NOMO-1 treated with dmso at 0.1 percent for 144 hours (cell line): ENCODE measurements around the gene KLC4.
"Not testable (repeated sequence)": the region's sequence is repeated elsewhere in the genome, so short reads cannot be mapped to it uniquely, and the experiment has no call there.

Source experiments
- DNase-seq: peaks from one replicate; lab custom pipeline; 2025; ENCODE audit not compliant: unreplicated experiment; lab: John Stamatoyannopoulos, UW

The KLC4 gene

GRCh38 chr6:43090559-43090956 lies 31.1 kb downstream of the KLC4 start:
- DNase-seq, result no peak

DNA sequence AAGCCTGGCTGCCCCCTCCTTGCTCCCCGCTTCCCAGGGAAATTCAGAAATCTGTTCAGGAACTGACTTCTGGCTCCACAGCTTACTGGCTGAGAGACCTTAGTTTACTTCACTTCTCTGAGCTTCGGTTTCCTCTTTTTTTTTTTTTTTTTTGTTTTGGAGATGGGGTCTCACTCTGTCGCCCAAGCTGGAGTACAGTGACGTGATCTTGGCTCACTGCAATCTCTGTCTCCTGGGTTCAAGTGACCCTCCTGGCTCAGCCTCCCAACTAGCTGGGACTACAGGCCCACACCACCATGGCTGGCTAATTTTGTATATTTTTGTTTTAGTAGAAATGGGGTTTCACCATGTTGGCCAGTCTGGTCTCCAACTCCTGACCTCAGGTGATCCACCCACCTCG lies 31.6 kb downstream of the KLC4 start:
- no peak for DNase-seq

GRCh38 chr6:43091436-43091991 lies 32.1 kb downstream of the KLC4 start:
- no peak for DNase-seq

- DNase-seq, result no peak
Measured at GRCh38 chr6:43092635-43093034, 33.2 kb downstream of the KLC4 start.

DNA sequence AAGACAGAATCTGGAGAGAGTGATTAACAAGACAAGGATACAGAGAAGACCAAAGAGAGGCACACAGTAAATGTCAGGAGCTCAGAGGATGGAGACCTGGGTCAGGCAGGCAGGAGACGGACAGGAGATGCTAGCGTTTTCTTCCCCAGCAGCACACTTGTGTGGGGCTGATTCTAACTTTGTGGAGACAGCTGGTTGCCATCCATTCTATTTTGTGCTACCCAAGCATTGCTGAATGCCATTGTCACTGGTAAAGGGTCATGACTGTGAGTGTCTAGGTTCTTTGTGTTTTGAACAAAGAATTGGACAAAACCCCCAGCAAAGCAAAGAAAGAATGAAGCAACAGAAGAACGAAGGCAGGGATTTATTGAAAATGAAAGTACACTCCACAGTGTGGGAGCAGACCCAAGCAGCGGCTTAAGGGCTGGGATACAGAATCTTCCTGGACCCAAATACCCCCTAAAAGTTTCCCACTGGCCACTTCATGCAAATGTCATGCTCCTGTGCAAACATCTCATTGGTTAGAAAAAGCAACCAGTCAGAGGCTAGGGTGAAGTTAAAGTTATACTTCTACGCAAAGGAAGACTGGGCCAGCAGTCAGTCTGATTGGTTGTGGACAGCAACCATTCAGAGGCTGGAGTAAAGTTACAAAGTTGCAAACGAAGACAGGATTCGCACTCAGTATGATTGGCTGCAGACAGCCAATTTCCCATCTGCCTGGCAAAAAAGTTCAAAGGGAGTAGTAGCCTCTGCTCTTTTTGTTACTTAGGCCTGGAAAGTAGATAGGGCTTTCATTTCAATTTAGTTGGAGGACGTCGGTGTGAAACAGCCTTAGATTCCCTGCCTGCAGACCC lies 34.2 kb downstream of the KLC4 start:
- DNase-seq, result no peak

- DNase-seq, result no peak
Measured at GRCh38 chr6:43095939-43096338, 36.5 kb downstream of the KLC4 start.

GRCh38 chr6:43096451-43097097 lies 37.1 kb downstream of the KLC4 start:
- DNase-seq, result no peak

DNA sequence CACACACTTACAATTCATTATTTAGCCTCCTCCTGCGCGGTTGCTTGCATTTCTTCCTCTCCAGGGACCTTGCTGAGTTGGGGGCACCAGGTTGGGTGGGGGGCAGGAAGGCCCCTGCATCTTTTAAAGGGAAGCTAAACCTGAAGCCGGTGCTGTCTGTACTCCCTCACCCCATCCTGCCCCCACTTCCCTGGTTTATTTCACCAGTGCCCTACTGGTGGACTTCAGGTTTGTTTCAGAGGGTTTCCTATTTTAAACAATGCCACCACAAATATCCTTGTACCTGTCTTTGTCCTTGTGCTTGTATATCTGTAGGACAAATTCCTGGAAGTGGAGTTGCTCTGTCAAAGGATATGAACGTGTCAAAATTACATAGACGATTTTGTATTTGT lies 37.7 kb downstream of the KLC4 start:
- DNase-seq, result no peak

DNA sequence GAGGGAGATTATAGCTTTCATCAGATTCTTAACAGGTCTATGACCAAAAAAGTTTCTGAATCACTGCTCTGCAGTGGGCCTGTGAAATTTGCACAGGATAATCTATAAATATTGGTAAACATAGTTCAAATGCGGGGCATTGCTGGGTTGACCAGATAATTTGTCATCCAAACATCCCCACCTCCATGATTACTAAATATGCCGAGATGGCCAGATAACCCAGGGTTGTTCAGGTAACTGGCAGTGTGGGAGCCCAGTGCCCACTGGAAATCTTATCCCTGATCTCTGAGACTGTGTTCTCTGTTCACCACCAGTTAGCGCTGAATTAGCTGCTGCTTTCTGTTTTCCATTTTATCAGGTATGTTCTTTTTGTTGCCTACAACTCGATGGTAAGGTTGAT lies 38.1 kb downstream of the KLC4 start:
- no peak for DNase-seq

DNA sequence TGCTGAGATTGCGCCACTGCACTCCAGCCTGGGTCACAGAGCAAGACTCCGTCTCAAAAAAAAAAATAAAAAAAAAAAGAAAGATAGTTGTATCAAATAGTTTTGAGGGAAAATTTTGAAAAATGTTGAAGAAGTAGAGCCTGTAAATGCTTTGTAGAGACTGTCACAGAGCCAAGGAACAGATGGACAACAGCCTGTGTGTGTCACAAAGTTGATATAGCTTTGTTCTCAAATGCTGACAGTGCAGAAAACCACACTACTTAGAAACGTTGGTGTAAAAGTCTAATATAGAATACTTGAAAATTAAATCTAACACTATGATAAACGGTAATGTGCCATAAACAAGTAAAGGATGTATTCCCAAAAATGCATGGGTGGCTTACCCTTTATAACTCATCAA lies 42.1 kb downstream of the KLC4 start:
- no peak for DNase-seq

DNA sequence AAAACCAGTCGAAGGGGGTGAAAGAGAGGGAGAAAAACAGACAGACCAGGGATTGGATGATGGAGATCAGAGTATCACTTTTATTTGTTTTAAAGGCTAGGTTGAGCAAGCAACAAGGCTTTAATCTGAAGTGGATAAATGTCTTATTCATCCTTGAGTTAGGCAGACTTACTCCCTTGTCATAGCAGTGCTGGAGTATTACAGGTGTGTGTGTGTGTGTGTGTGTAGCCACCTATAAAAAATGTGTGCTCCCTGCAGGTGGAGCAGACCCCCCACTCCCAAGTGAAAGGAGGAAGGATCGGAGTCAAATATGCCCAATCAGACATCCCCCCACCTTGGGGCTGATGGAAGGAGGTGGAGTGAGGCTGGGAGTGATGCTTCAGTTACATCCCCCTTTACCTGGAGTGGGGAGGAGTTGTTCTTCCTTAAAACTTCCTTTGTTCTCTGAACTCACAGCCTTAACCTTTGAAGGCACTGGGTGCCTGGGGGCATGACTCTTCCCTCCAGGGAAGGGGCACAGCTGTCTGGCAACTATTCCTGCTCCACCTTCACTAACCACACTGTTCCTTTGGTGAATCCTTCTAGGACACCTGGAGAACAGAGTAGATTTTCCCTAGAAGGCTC lies 43.9 kb downstream of the KLC4 start:
- DNase-seq, result no peak

DNA sequence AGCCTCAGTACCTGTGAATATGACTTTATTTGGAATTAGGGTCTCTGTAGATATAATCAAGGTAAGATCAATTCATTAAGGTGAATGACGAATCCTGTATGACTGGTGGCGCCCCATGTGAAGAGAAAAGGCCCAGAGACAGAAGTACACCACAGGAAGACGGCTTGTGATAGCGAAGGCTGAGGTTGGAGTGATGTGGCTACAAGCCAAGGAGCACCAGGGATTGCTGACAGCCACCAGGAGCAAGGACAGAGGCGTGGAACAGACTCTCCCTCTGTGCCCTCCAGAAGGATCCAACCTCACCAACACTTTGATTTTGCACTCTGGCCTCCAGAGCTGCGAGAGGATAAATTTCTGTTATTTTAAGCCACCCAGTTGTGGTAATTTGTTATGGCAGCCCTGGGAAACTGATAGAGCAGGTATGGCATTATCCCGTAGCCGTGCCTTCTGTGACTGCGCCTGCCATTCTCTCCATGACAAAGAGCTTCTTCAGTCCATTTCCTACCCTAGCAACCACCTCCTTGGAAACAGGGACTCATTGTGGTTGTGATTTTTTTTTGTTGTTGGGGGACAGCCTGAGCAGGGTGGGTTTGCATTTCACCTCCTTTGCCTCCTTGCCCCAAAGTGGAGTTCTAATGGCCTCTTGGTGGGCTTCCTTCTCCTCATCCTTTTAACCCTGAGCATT lies 46.2 kb downstream of the KLC4 start:
- DNase-seq, result no peak

- DNase-seq, result no peak
Measured at GRCh38 chr6:43107344-43108062, 48.1 kb downstream of the KLC4 start.

DNA sequence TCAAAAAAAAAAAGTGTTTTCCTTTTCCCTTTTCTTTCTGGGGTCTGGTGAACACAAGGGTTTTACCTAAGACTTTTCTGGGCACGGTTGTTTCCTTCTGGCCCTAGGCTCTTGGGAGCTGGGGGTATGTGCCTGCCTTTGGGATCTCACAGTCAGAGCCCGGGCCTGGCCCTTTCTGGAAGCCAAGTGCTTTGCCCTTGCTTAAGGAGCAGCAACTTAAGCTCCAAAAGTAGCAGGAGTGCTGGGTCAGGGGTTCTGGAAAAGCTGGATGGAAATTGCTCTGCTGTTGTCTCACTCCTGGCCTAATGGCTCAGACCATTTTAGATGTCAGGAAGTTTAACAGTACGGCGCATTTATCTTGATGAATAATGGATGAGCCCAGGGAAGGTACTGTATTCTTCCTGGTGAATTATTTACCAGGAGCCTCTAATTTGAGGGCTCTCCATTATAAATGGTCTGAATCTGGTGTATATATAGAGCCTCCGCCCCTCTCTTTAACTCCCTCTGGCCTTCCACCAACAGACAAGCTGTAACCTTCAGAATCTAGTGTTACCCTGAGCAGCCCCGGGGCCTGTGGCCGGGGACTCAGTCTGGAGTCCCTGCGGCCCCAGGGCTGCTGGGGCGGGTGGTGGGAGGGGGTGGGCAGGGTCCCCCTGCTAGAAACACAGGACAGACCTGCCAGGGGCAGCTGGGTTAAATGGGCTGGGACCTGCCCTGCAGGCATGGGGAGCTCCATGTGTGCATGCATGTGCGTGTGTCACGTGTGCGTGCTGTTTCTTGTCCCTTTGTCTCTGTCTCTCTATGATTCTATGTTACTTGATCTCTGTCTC lies 54.2 kb downstream of the KLC4 start:
- DNase-seq, result no peak

DNA sequence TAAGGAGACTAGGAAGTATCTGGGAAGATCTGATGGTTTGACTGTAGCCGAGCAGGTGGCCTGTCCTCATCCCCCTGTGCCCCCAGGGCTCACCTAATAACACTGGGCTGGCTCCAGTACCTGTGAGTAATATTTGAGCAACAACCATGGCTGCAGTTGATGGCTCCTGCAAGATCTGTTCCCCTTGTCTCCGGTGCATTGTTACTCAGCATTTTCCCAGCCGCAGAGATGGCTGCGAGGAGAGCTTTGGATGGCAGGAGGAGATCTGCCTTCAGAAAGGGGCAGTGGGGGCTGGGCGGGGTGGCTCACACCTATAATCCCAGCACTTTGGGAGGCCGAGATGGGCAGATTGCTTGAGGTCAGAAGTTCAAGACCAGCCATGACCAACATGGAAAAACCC lies 55.9 kb downstream of the KLC4 start:
- no peak for DNase-seq

GRCh38 chr6:43117466-43117865 lies 58.0 kb downstream of the KLC4 start:
- DNase-seq, result not testable (repeated sequence)

DNA sequence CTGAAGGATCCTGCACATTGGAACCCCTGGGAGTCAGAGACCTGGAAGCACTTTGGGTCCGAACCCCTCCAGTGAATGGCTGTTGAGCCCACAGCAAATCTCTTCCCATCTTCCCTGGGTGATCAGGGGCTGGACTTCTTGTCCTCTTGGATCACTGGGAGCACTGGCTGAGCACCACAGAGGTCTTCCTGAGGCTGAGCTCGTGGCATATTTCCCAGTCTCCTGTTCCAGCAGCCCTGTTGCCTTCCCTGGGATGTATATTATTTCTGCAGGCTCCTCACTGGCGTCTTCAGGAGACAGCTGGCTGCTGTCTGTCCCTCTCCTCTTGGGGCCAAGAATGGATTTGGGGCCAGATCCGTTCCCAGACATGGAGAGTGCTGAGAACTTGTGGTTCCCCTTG lies 60.1 kb downstream of the KLC4 start:
- DNase-seq, result no peak

- DNase-seq, result no peak
Measured at GRCh38 chr6:43120101-43120763, 60.8 kb downstream of the KLC4 start.
